Effector CD4-positive, alpha-beta T cell (primary cell): ENCODE results near the gene SLIT2.

Experiments used
- DNase-seq: peaks from one replicate; pipeline ENCODE4 v3.0.0-alpha.2; 2020

The SLIT2 gene

DNA sequence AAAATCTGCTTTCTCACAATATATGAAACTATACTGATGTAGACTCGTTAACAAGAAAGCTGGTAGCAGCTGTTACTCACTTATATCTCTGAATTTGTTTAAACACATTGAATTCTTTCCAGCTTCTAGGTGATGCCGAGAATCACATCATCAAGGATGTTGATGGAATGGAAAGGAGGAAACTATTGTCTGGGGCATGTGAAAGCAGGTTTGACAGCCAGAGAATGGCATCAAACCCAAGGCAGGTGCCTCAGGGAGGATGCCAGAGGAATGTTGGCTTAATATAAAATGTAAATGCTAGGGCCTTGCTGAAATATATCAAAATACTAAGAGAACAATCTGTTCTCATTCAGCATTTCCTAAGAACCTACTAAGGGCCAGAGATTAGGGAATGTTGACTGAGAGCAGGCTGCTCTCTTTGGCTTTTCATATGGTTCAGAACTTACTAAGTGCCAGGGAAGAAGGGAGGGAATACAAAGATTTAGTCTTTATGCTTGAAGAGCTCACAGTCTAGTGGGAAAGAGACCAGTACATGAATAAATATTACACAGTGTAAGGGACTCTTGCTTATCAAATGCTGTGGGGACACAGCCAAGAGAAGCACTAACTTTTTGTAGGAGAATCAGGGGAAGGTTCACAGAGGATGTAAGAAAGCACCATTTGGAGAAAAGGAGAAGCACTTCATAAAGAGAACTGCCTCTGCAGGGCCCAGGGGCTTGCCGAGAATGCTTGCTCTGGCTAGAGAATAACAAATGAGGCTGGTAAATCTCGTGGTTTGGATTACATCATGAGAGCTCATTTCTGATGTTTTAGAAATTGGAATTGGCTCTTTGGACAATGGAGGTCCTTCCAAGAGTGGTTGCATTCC is 14.7 kb downstream of the SLIT2 start:
- no peak for DNase-seq

DNA sequence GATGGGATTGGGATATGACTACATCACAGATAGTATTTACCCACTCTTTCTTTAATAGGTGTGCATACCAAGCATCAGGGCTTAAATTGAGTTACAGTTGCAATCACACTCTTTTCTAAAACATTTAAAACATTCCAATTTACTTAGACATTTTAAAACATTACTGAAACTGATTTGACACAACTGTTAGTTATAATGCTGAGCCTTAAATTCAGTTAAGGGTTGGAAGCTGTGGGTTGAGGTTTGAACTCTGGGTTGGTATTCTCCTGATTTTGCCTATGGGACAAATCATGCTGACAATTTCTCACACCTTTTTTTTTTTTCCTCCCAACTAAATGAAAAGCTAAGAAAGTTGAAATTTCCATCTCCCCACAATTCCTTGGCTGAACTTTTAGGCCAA is 16.3 kb downstream of the SLIT2 start:
- DNase-seq = no peak

DNA sequence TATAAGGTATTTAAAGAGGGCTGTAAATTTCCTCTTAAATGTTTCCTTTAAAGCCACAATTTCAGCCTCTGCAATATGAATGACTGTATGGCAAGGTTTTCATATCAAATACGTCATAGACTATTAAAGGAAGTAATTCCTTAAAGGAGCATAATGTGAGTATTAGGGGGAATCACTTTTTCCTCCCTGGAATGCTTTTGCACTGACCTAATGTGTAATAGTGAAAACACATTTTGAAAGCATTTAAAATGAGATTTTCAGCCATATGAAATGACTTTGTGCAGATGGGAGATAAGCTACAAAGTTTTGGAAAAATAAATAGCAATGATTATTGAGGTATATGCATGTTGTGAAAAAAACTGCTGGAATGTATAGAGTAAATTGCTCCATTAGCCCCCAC is 17.6 kb downstream of the SLIT2 start:
- no peak for DNase-seq

DNA sequence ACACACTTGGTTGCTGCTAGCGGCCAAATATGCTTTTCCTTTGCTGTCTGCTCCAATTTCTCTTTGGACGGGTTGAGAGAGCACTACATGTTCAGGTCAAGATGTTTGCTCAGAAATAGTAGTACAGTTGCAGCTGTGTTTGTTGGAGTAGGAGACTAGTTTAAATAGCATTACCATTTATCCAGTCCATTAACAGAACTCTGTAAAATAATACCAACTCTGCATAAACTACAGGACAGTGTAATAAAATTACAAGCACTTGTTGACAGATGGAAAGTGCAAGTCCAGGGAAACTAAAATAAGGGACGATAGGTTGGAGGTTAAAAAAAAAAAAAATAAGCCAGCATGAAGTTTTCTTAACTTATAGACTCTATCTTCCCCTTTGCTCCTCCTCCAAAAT is 20.2 kb downstream of the SLIT2 start:
- DNase-seq = no peak

DNA sequence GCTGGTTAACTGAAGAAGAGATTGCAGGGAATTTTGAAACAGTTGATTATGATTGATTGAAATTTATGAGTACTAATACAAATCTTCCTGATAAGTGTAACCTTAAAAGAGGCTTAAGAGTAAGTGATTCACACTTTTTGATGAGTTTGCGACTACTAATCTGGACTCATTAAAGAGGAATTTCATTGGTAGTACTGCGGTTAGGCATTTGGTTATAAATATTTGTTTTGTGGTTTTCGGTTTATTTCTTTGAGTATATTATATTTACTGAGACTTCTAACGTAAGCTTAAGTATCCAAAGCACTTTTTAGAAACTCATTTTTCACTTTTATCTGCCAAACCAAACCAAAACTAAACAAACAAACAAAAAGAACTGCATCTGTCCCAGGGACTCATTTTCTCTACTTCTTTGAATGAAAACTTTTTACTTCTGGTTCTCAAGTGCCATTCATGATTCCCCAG is 20.7 kb downstream of the SLIT2 start:
- DNase-seq = no peak

DNA sequence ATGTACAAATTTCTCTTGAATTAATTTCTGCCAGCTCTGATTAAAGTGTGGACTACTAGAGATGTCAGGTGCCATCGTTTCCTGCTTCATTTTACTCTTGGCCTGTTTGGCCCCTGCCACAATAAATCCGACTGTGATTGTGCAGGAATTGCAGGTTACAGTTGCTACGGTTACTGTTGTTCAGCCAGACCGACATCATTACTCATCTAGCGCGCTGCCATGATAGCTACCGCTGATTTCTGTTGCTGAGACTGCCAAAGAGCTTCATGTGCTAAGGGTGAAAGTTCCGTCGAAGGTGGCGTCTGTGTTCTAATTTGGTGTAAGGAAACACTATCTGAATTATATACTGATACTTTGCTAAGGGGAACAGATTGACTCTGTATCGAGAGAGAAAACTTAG is 22.1 kb downstream of the SLIT2 start:
- DNase-seq = no peak

DNA sequence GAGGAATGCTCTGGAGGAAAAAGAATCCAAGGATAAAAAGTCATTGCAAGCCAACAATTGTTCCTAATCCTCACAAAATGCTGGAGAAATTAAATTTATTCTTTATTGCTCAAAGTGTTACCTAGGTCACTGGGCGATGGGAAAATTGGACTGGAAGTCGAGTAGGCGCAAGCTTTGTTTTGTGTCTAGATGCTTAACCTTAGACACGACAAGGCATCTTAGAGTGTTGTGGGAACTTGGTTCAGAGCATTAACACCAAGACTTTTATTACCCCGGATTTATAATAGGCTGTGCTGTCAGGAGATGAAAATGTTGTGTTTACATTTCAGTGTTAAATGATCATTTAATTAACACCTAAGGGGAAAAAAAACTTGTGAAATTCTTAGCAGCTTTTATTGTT is 25.1 kb downstream of the SLIT2 start:
- DNase-seq = no peak

DNA sequence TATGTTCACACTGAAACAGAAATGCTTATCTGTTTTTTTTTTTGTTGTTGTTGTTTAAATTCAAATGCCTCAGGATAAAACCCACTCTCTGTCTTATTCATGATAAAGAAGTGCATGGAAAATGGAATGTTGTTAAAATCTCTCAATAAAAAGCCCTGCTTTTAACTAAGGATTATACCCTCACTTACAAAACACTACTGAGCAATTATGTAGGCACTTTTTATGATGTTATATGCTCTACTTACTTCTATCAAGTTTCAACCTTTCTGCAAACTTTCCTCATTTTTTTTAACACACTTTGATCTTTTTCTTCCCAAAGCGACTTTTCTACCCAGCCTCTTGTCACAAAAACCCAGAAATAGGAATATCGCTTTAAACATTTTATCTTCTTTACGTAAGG is 26.5 kb downstream of the SLIT2 start:
- DNase-seq = no peak

DNA sequence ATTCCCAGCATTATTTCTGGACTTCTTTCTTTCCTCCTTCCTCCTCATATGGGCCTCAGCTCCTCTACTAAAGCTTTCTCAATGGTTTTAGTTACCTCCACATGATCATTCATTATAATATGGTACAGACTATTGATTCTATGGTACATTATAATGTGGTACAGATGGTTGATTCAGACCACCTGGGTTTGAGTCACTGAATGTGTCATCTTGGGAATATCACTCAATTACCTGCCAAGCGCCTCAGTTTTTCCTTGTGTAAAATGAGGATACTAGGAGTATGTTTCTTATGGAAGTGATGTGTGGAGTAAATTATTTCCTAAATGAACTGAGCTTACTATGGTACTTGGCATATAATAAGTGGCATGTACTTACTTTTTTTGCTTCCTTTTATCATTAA is 27.7 kb downstream of the SLIT2 start:
- DNase-seq = no peak

DNA sequence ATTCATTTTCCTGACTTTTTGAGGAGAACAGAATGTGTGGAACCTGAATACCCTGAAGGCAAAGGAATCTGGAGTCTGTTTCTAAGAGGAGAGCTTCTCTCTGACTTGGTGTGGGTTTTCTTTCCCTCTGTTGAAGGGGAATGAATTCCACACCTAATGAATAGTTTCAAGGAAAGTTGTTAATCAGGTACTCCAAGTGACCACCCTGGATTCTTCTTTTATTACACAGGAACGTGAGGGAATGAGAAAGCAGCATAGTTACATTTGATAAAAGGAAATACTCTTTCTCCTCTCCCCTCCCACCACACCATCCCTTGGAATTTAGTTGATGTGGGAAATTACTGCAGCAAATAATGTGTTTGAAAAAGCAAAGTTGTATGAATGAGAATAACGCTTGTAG is 29.7 kb downstream of the SLIT2 start:
- no peak for DNase-seq

DNA sequence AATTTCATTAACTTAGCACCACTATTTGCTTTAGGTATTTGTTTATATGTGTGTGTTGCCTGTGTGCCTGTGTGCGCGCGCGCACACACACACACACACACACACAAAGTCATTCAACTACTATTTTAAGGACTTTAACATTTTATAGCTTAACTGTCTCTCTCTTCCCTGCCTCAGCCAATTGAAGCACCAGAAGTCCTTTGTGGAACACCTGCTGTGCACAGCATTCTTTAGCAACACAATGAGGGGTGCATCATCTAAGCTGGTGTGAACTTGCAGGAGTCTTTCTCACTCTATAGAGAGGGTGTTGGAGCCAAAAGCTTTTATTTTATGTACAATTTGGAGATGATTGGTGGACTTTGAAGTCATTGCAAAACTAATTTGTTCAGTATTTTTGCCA is 31.3 kb downstream of the SLIT2 start:
- no peak for DNase-seq

DNA sequence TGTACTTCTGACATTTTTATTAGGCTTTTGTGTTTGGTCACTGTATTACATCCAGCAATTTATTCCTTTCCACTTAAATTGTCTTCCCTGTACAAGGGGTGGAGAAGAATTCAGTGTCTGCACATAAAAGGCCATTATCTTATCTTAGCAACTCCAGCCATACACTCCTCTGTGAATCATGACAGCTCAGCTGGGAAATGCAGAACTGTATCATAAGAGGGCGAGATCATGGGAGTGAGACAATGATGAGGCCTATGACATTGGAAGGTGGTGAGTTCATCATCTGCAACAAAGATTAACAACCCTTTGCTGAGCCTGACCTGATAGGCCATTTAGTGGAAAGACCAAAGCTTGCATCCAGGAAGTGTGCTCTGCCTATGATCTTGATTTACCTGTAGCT is 33.3 kb downstream of the SLIT2 start:
- no peak for DNase-seq

DNA sequence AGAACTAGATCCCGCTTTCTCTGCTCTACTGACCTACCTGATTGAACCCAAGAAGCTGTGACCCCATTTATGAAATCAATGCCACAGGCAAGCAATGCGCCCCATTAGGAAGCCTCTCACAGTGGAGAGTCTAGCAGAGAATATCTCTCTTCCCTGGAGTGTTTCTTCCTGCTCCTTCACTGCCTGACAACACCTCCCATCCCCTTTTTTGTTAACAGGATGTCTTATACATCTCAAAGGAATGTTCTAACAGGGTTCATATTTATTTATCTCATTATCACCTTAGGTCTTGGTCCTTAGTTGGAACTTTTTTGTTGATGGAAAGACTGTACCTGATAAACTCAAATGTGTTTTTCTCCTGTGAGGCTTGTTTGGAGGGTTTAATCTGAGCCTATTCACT is 35.5 kb downstream of the SLIT2 start:
- no peak for DNase-seq

DNA sequence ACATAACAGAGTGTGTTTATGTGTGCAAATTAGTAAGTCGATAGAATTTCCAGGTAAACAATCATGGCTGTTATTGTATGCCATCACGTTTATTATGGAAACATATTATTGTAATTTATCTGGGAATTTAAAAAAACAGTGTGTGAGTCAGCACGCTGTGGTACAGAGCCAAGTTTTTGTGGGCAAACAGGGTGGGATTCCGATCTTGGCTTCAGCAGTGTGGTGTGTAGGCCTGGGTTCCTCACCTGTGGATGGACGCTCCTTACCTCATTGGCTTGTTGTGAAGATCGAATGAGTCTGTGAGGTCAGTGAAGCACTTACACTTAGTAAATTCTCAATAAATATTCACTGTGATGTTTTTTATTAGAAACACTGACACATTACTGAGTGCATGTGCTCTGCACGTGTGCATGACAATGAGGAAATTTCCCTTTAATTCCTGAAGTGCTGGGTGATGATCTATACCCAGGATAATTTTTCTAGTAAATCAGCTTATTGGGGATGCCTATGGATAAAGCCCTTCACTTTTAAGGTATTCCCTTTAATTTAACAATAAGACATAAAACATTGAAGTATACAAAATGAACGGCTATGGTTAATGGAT is 36.4 kb downstream of the SLIT2 start:
- DNase-seq = no peak

DNA sequence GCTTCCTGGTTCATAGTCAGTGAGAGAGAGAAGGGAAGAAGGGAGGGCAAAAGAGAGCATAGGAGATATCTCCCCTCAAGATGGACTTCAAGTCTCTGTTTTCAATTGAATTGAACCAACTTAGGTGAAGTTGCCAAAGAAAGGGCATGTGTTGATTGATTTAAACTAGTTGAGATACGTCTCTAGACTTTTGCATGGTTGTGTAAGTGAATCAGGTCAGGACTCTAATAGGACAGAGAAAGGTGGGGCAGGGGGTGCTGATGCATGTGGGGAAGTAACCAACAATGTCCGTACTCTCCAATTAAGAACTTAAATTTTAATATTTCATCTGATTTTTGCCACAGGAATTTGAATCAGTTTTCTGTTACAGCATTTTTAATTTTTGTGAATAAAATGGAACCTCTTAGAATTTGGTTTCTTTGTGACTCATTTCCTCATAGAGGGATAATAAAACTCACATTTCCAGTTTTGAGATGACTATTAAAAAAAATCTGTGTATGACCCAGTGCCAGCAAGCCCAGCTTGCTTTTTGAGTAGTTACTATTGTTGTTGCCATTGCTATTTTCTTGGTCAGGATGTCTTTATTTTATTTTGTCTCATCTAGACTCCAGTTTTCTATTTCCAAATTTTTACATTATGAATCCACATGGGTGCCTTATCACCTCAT is 37.3 kb downstream of the SLIT2 start:
- no peak for DNase-seq

DNA sequence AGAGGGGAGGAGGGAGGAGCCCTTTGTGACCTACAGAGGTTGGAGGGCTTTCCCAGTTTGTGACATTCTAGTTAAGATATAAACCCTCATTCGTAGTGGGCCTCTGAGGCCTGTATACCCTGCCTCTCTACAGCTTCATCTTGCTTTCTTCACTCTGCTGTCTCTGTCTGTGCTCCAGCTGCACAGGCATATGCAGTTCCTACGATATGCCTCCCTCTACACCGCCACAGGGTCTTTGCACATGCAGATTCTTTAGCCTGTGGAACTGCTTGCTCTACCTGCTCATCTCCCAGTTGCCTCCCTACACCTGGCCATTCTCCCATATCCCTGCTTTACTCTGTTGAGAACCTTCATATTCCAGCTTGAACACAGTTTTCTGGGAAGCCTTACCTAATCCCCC is 38.1 kb downstream of the SLIT2 start:
- DNase-seq = no peak

DNA sequence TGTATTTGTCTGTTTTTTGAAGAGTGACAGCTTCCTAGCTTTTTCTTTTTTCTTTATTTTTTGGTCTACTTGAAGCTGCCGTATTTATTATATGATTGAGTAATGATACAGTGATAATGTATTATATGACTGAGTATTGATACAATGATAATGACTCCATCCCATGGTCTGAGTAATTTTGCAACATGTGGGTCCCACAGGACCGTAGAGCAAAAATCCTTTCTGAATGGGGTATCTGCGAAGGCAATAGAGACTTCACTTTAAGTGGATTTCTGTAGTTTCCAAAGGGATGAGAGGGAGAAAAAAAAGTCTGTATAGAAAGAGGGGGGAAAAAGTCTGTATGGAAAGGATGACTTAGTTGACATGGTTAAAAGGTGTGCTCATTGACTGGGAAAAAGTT is 41.0 kb downstream of the SLIT2 start:
- DNase-seq = no peak

DNA sequence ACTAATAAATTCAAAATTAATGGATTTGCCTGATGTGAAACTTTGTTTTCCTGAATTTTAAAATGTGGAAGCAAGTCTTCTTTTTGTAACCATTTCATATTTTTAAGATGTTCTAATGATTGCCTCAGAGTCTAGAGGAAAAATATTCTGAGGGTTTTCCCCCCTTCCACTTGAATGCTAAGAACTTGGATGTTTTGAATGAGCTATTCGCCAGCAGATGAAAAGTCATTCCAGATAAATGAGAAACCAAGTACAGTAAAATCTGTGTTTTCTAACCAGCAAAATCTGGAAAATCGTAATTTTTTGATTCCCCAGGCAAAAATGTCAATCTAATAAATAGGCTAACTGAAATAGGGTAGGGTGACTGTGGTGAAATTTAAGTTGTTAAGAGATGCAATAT is 45.6 kb downstream of the SLIT2 start:
- no peak for DNase-seq

DNA sequence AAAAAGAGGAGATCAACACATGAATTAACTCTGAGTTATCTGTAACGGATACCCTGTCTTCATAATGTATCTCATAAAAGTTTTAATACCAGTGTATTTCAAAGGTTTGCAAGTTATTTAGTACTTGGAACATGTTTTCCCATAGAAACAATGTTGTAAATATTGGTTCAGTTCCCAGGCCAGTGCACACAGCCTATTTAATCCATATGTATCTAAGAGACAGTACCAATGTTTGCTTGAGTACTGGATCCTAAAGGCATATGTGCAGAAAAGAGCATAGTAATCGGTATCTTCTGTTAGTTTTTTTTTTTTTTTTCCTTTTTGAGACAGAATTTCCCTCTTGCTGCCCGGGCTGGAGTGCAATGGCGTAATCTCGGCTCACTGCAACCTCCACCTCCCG is 46.1 kb downstream of the SLIT2 start:
- no peak for DNase-seq

DNA sequence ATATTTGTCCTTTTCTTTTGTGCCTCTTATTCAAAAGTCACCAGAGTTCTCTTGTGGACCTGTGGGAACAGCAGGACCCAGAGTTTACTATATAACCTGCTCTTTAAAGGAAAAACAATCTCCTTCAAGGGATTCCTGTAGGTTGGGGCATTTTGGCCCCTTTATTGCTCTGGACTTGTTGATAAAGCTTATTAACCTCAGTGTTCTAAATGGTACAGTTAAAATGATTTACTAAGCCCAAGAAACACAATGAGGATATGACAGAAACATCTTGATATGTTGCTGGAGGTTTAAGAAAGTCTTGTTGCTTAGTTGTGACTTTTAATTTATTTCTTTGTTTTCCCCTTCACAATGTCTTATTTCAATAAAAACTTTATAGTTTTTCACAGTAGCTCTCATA is 46.8 kb downstream of the SLIT2 start:
- no peak for DNase-seq

DNA sequence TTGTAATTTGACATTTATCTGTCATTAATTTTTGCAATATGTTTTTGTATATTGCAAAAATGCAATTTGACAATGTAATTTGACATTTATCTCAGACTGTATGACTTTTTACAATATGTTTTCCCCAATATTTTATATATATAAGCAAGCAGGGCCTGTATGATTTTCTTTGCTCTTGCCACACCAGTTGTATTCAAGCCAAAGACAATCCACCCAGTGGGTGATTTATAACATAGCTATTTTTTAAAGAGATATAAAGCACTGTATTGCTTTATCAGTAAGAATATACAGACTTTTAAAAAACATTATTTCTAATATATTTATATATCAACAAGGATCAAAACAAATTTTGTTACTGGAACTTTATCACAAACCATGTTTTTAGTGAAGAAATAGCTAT is 47.3 kb downstream of the SLIT2 start:
- DNase-seq = no peak

DNA sequence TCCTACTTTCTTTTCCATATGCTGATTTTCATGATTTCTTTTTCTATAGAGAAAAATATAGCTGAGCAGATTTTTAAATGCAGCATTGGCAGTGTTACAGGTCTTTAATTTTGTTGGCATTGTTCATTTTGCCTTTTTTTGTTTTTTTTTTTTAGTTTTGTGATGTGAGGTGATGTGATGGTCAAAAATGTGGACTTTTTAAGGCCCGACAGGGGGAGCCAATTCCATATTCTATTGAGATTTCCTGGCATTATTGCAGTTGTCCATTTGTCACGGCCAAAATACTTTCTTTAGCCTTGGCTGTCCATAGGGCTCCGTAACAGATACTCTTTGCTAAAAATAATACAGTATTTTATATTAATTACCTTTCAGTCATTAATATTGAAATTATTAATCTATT is 47.8 kb downstream of the SLIT2 start:
- DNase-seq = no peak

DNA sequence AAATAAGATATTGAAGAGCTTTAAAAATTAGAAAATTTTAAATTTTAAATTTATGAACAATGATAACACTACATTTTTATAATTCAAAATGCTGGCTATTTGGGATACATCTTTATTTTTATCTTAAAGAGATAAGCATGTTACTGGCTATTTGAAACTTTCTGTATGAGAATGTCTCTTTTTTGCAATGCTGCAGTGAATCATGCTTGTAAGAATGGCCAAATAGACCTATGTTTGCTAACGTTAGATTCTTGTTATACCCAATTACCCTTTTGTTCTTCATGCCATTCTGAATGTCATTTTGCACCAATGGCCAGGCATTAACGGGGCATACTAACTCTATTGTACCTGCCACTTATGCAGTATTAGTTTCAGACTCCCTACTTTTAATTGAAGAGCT is 49.5 kb downstream of the SLIT2 start:
- DNase-seq = no peak
